ENCODE measurements around the gene NUP37. TPM values are rescaled to one million over a fixed set of nuclear protein-coding genes. Genes with fewer than 3 reads are reported as not detected.

NUP37 gene
- total RNA-seq, 6 experiments from 2014 or later = 5.6 to 9.9 (median 7.0) TPM

GRCh38 chr12:102110782-102111181 lies 9.1 kb downstream of the NUP37 start:
- H3K36me3 ChIP-seq = peaks cover 0 to 7% (median 2%) of the 10 kb centered on the region in 4 donors
- no peaks in the 10 kb centered on the region for H3K27me3 ChIP-seq
- no peaks in the 10 kb centered on the region for H3K4me1 ChIP-seq
- intact Hi-C loops (cut with DNase I) = no loop called here
- TF ChIP-seq CTCF (IDR thresholded peaks at IDR 0.05) = no peak
- TF ChIP-seq POLR2A (IDR thresholded peaks at IDR 0.05) = no peak
- DNase-seq (no peak), ATAC-seq (no peak)
- no peak overlapping the region for H3K4me3 ChIP-seq
- no peak overlapping the region for H3K27ac ChIP-seq
- H3K9me3 ChIP-seq = no peaks in the 10 kb centered on the region

GRCh38 chr12:102107970-102108369 lies 11.9 kb downstream of the NUP37 start:
- no CpG with 5 or more reads among the region's 1 CpG for WGBS (ENCODE audit: insufficient coverage, low coverage, low lambda C conversion rate, missing lambda C conversion rate)
- DNase-seq (no peak), ATAC-seq (no peak)
- Histone ChIP-seq H3K4me1 (no peaks in the 10 kb centered on the region), H3K9me3 (peaks cover 0 to 5% (median 0%) of the 10 kb centered on the region in 4 donors), H3K27ac (no peak overlapping the region), H3K27me3 (no peaks in the 10 kb centered on the region), H3K4me3 (no peak overlapping the region), H3K36me3 (peaks cover 0 to 7% (median 2%) of the 10 kb centered on the region in 4 donors)
- intact Hi-C loops (cut with DNase I) = no loop called here
- no peak for TF ChIP-seq CTCF (IDR thresholded peaks at IDR 0.05)
- no peak for TF ChIP-seq POLR2A (IDR thresholded peaks at IDR 0.05)

- intact Hi-C loops (cut with DNase I) = no loop called here
- H3K36me3 ChIP-seq = peaks cover 0 to 7% (median 2%) of the 10 kb centered on the region in 4 donors
Observed at GRCh38 chr12:102106905-102107304, 13.0 kb downstream of the NUP37 start.

GRCh38 chr12:102096855-102097254 lies 23.1 kb downstream of the NUP37 start:
- TF ChIP-seq CTCF (IDR thresholded peaks at IDR 0.05) (no peak), POLR2A (IDR thresholded peaks at IDR 0.05) (no peak)
- Histone ChIP-seq H3K9me3 (no peaks in the 10 kb centered on the region), H3K36me3 (peaks cover 0 to 18% (median 0%) of the 10 kb centered on the region in 4 donors), H3K4me1 (no peaks in the 10 kb centered on the region), H3K4me3 (no peak overlapping the region), H3K27ac (no peak overlapping the region), H3K27me3 (no peaks in the 10 kb centered on the region)
- intact Hi-C loops (cut with DNase I) = no loop called here
- DNase-seq = no peak
- WGBS (ENCODE audit: insufficient coverage, low coverage, low lambda C conversion rate, missing lambda C conversion rate) = 97% methylated on average over 3 of the region's 3 CpGs
- no peak for ATAC-seq

More at GRCh38 chr12:102106905-102107304, 13.0 kb downstream of the NUP37 start:
- H3K4me3 ChIP-seq = no peak overlapping the region
- TF ChIP-seq POLR2A (IDR thresholded peaks at IDR 0.05) (no peak), CTCF (IDR thresholded peaks at IDR 0.05) (no peak)
- 93% methylated on average over 3 of the region's 3 CpGs for WGBS (ENCODE audit: insufficient coverage, low coverage, low lambda C conversion rate, missing lambda C conversion rate)
- no peaks in the 10 kb centered on the region for H3K27me3 ChIP-seq
- H3K27ac ChIP-seq = no peak overlapping the region
- H3K4me1 ChIP-seq = no peaks in the 10 kb centered on the region
- no peak for DNase-seq
- peaks cover 0 to 5% (median 0%) of the 10 kb centered on the region in 4 donors for H3K9me3 ChIP-seq
- ATAC-seq = no peak
